AG04449 (cell line): Measurements from ENCODE around the gene ADRA2C.

Experiments
- CTCF ChIA-PET: fragments of 350-600 bp; formaldehyde crosslinking; extraction: SDS; loops from one replicate; lab custom pipeline; 2021; ENCODE audit warnings: antibody characterized with exemption; lab: Yijun Ruan, JAX
- POLR2A ChIA-PET: fragments of 400-600, 350-600 bp; formaldehyde crosslinking; extraction: SDS; loops from one replicate; lab custom pipeline; 2020; ENCODE audit warnings: antibody characterized with exemption, inconsistent platforms; lab: Yijun Ruan, JAX
- DNase-seq: peaks from one replicate; pipeline ENCODE4 v3.0.0-alpha.2; 2010; ENCODE audit warnings: low read depth, low spot score
- H3K4me3 ChIP-seq: 2 replicates; pipeline ENCODE4 v1.5.1; 2011; ENCODE audit warnings: low read depth, mild to moderate bottlenecking, control low read depth, low read length
- TF ChIP-seq, protein P1 (sequence below): IDR thresholded peaks from one replicate; pipeline ENCODE4 v1.5.1; 2011; ENCODE audit warnings: mild to moderate bottlenecking, moderate library complexity, low read length, control low read depth, inconsistent platforms; ENCODE audit not compliant: insufficient read depth; ENCODE audit errors: missing control alignments

Gene ADRA2C

DNA sequence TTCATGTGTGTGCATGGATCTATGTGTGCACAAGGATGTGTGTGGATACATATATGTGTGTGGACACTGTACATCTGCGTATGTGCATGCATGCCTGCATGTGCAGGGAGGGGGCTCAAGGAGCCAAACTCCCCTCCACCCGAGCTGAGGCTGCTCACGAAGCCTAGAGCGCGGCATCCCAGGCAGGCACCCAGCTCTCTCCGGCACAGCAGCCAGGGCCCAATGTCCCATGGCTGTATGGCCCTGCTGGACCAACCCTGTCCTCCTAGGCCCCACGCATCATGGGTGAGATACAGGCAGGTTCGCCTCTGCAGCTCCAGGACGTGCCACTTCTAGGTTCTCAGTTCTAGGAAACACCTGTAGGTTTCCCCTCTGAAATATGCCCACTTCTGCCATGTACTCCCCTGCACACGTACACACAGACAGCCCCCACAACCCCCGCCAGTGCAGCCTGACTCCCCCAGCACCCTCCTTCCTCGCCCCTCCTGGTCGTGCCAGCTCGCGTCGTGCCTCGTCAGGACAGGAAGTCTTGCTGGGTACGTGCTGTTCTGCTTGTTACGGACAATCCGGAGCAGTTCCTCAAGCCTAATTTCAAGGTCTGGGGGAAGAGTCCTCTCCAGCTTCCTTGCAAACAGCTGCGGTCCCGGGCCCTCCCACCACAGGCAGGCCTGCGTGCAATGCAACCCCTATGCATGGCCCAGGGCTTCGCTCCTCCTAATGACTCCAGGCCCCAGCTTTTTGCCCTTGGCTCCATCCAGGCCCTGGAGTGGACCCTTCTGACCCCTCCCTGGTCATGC is 3.2 kb upstream of the ADRA2C start:
- CTCF ChIA-PET: no interaction called here
- no peak for DNase-seq
- TF ChIP-seq, protein P1, sequence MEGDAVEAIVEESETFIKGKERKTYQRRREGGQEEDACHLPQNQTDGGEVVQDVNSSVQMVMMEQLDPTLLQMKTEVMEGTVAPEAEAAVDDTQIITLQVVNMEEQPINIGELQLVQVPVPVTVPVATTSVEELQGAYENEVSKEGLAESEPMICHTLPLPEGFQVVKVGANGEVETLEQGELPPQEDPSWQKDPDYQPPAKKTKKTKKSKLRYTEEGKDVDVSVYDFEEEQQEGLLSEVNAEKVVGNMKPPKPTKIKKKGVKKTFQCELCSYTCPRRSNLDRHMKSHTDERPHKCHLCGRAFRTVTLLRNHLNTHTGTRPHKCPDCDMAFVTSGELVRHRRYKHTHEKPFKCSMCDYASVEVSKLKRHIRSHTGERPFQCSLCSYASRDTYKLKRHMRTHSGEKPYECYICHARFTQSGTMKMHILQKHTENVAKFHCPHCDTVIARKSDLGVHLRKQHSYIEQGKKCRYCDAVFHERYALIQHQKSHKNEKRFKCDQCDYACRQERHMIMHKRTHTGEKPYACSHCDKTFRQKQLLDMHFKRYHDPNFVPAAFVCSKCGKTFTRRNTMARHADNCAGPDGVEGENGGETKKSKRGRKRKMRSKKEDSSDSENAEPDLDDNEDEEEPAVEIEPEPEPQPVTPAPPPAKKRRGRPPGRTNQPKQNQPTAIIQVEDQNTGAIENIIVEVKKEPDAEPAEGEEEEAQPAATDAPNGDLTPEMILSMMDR: no peak
- POLR2A ChIA-PET: no interaction called here
- H3K4me3 ChIP-seq: no peak overlapping the region

DNA sequence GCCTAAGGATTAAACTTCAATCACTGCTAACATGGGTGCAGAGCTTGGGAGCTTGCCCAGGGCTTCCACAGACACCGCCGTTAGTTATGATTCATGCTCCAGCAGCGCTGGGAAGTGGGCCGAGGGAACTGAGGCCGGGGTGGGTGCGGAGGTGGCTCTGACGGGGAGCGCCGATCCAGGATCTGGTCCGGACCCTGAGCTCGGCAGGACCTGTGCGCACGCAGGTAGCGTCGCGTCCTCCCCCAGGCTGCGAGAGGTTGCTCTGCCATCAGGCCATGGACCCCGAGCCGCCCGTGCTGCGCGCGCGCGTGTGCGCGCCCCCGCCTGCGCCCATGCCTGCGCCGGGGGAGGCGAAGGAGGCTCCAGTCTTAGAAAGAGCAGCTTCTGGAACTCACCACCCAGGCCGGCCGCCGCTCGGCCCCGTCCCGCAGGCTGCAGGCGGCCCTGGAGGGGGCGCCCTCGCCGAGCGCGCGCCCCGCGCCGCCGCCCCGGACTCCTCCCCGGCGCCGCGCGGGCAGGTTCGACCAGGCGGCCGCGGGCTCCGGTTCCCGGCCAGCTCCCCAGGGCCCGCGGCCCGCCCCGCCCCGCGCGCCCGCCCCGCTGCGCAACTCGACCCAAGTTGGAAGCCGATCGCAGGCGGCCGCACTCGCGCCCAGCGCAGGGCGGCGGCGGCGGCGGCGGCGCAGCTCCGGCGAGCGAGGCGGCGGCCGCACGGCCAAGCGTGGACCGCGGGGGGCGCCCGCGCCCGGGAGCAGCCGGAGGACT is 732 bp upstream of the ADRA2C start:
- TF ChIP-seq, protein P1: no peak
- H3K4me3 ChIP-seq: peak overlapping the region; percentile 50
- ChIA-PET POLR2A (no interaction called here), CTCF (interaction anchor here (0.6 to 2.2 kb wide), 8 partner anchors 9 to 178 kb away, joined by 3 to 8 read pairs (median 5); no protein-coding TSS in a partner anchor)
- DNase-seq: no peak

DNA sequence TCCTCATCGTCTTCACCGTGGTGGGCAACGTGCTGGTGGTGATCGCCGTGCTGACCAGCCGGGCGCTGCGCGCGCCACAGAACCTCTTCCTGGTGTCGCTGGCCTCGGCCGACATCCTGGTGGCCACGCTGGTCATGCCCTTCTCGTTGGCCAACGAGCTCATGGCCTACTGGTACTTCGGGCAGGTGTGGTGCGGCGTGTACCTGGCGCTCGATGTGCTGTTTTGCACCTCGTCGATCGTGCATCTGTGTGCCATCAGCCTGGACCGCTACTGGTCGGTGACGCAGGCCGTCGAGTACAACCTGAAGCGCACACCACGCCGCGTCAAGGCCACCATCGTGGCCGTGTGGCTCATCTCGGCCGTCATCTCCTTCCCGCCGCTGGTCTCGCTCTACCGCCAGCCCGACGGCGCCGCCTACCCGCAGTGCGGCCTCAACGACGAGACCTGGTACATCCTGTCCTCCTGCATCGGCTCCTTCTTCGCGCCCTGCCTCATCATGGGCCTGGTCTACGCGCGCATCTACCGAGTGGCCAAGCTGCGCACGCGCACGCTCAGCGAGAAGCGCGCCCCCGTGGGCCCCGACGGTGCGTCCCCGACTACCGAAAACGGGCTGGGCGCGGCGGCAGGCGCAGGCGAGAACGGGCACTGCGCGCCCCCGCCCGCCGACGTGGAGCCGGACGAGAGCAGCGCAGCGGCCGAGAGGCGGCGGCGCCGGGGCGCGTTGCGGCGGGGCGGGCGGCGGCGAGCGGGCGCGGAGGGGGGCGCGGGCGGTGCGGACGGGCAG is 792 bp downstream of the ADRA2C start:
- CTCF ChIA-PET: interaction anchor here (1.5 kb wide), 1 partner anchor 114 kb away, joined by 3 read pairs; no protein-coding TSS in a partner anchor
- POLR2A ChIA-PET: no interaction called here
- peak overlapping the region; percentile 6 for H3K4me3 ChIP-seq
- DNase-seq: no peak
- TF ChIP-seq, protein P1: peak; percentile 1

DNA sequence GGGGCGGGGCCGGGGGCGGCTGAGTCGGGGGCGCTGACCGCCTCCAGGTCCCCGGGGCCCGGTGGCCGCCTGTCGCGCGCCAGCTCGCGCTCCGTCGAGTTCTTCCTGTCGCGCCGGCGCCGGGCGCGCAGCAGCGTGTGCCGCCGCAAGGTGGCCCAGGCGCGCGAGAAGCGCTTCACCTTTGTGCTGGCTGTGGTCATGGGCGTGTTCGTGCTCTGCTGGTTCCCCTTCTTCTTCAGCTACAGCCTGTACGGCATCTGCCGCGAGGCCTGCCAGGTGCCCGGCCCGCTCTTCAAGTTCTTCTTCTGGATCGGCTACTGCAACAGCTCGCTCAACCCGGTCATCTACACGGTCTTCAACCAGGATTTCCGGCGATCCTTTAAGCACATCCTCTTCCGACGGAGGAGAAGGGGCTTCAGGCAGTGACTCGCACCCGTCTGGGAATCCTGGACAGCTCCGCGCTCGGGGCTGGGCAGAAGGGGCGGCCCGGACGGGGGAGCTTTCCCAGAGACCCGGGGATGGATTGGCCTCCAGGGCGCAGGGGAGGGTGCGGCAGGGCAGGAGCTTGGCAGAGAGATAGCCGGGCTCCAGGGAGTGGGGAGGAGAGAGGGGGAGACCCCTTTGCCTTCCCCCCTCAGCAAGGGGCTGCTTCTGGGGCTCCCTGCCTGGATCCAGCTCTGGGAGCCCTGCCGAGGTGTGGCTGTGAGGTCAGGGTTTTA is 1.5 kb downstream of the ADRA2C start:
- TF ChIP-seq, protein P1: no peak
- CTCF ChIA-PET: interaction anchor here (1.5 kb wide), 1 partner anchor 114 kb away, joined by 3 read pairs; no protein-coding TSS in a partner anchor
- no peak overlapping the region for H3K4me3 ChIP-seq
- no peak for DNase-seq
- POLR2A ChIA-PET: no interaction called here

DNA sequence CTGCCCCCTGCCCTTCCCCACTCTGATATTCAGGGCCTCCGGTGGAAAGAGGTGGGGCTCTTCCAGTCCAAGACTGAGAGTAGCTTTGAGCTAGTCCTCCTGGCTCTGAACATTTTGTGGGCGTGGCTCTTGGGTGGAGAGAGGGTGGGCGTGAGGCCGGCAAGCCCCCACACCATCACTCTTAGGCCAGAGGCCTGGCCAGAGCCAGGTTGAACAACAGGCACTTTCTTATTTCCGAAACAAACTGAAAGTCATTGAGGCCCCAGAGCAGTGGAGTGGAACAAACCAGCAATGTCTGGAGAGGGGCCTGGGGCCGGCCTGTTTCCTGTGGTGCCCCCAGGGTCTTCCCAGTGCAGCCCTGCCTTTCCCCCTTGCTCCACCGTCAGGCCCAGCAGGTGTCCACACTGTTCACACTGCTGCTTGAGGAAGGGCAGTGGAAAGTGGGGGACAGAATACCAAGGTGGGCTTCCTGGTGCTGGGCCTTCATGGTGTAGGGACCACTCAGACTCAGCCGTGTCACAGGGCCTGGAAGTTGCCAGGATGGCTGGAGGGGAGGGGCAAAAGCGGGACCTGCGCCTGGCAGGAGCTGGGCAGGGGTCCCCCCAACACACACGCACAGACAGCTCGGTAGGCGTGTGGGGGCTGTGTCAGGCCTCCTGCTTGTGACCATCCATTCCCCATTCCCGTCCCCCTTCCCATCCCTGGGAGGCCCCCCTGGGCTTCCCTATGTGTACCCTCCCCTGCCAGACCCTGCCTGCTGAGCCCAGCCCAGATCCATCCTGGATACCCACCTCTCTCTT is 2.9 kb downstream of the ADRA2C start:
- CTCF ChIA-PET: no interaction called here
- TF ChIP-seq, protein P1: no peak

More for the DNA sequence above, 2.9 kb downstream of the ADRA2C start:
- POLR2A ChIA-PET: no interaction called here
- no peak overlapping the region for H3K4me3 ChIP-seq
- no peak for DNase-seq
